HG03439 (cell line): ENCODE measurements around the gene HAUS7.

ENCODE experiments used
- ATAC-seq: cut with Tn5 transposase; IDR thresholded peaks from one replicate; pipeline ENCODE4 v1.9.1; 2021; ENCODE audit warnings: mild to moderate bottlenecking, moderate library complexity; ENCODE audit not compliant: unreplicated experiment

Gene HAUS7

GRCh38 chrX:153477901-153478300, 7.5 kb upstream of the HAUS7 start:
- ATAC-seq, result no peak

GRCh38 chrX:153477364-153477857, 7.0 kb upstream of the HAUS7 start:
- ATAC-seq, result no peak

GRCh38 chrX:153476666-153477363, 6.4 kb upstream of the HAUS7 start:
- ATAC-seq, result no peak

GRCh38 chrX:153475751-153476281, 5.4 kb upstream of the HAUS7 start:
- ATAC-seq, result no peak

- no peak for ATAC-seq
These were observed 4.9 kb upstream of the HAUS7 start for GRCh38 chrX:153475271-153475670.

GRCh38 chrX:153474718-153475117, 4.3 kb upstream of the HAUS7 start:
- ATAC-seq, result no peak

GRCh38 chrX:153474266-153474665, 3.9 kb upstream of the HAUS7 start:
- ATAC-seq, result no peak

- ATAC-seq, result no peak
These were observed 2.8 kb upstream of the HAUS7 start for GRCh38 chrX:153473126-153473525.

- no peak for ATAC-seq
These were observed 1.4 kb upstream of the HAUS7 start for GRCh38 chrX:153471663-153472280.

- peak; percentile 44 for ATAC-seq
These were observed 465 bp downstream of the HAUS7 start for GRCh38 chrX:153469811-153470410.

GRCh38 chrX:153468008-153468580, 2.3 kb downstream of the HAUS7 start:
- ATAC-seq, result no peak

- no peak for ATAC-seq
These were observed 4.5 kb downstream of the HAUS7 start for GRCh38 chrX:153465691-153466380.

- ATAC-seq, result no peak
These were observed 6.3 kb downstream of the HAUS7 start for GRCh38 chrX:153464116-153464515.

- no peak for ATAC-seq
These were observed 6.8 kb downstream of the HAUS7 start for GRCh38 chrX:153463556-153463955.

GRCh38 chrX:153463031-153463430, 7.3 kb downstream of the HAUS7 start:
- ATAC-seq, result no peak

GRCh38 chrX:153462291-153462690, 8.1 kb downstream of the HAUS7 start:
- ATAC-seq, result no peak

- ATAC-seq, result no peak
These were observed 9.6 kb downstream of the HAUS7 start for GRCh38 chrX:153460826-153461225.

GRCh38 chrX:153459986-153460385, 10.4 kb downstream of the HAUS7 start:
- ATAC-seq, result no peak

- no peak for ATAC-seq
These were observed 11.9 kb downstream of the HAUS7 start for GRCh38 chrX:153458476-153458875.

GRCh38 chrX:153457827-153458466, 12.4 kb downstream of the HAUS7 start:
- ATAC-seq, result no peak
